Coronary artery (tissue), 2 donors: ENCODE results near the gene GAB1.

ENCODE experiments used
- DNase-seq: peaks from one replicate; pipeline ENCODE4 v3.0.0-alpha.2; 2017; ENCODE audit warnings: low spot score
- H3K27ac ChIP-seq, 2 donors: fragments of 200-600 bp; sonication (generic); one replicate each; pipeline ENCODE4 v1.5.1; 2016 to 2019
- H3K4me3 ChIP-seq: fragments of 200-600 bp; sonication (generic); 2 replicates; pipeline ENCODE4 v1.5.1; 2016; ENCODE audit warnings: mild to moderate bottlenecking, moderate library complexity
- TF ChIP-seq, protein P1 (sequence below): fragments of 200-600 bp; sonication (generic); IDR thresholded peaks from one replicate; pipeline ENCODE4 v1.5.1; 2019; ENCODE audit warnings: antibody characterized with exemption

The GAB1 gene

DNA sequence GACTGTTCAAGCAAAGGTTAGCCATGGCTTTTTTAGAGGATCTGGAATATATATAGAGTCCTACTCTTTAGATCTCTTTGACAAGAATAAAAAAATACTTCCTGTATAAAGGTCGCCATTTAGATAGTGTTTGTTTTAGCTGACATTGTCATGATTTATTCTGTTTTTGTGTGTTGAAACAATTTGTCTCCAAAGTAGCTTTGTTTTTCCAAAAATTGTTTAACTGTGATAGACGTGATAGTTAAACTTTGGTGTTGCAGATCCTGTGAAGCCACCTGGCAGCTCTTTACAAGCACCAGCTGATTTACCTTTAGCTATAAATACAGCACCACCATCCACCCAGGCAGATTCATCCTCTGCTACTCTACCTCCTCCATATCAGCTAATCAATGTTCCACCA lies 96.6 kb downstream of the GAB1 start:
- TF ChIP-seq, protein P1, sequence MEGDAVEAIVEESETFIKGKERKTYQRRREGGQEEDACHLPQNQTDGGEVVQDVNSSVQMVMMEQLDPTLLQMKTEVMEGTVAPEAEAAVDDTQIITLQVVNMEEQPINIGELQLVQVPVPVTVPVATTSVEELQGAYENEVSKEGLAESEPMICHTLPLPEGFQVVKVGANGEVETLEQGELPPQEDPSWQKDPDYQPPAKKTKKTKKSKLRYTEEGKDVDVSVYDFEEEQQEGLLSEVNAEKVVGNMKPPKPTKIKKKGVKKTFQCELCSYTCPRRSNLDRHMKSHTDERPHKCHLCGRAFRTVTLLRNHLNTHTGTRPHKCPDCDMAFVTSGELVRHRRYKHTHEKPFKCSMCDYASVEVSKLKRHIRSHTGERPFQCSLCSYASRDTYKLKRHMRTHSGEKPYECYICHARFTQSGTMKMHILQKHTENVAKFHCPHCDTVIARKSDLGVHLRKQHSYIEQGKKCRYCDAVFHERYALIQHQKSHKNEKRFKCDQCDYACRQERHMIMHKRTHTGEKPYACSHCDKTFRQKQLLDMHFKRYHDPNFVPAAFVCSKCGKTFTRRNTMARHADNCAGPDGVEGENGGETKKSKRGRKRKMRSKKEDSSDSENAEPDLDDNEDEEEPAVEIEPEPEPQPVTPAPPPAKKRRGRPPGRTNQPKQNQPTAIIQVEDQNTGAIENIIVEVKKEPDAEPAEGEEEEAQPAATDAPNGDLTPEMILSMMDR, result no peak
- no peak for DNase-seq
- no peak overlapping the region for H3K4me3 ChIP-seq
- H3K27ac ChIP-seq, result no peak overlapping the region

DNA sequence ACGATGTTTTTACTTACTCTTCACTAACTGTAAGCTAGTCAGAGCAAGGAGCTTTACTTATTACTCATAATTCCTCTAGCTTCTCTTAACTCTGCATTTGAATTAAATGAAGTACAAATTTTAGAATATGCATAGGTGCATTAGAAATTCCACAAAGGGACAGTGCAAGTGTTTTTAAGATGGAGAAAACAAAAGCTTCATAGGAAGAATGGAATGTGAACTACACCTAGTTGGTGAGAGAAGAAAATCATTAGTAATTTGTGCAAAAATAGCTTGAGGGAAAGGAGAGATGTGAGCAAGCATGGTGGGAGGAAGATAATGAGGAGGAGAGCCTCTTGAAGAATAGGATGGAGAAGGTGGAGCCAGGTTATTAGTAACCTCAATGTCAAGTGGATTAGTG lies 99.3 kb downstream of the GAB1 start:
- no peak overlapping the region for H3K27ac ChIP-seq

DNA sequence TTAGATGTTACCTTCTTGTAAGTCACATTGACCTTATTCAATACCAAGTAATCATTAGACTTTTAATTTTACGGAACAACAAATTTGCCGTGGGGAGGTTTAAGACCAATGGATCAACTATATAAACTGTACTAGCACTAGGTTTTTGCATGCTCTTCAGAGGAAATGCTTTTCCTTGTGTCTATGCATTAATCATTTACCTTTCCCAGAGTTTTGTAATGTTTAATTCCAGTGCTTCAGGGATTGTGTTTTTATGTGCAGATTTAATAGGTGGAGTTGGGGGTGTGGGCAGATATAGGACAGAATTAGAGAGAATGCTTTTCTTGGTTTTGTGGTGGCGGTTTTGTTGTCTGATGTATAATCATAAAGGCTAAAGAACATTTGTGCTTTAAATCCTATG lies 100.8 kb downstream of the GAB1 start:
- no peak overlapping the region for H3K4me3 ChIP-seq
- TF ChIP-seq, protein P1, result no peak
- H3K27ac ChIP-seq, result no peak overlapping the region

More for the DNA sequence above, 99.3 kb downstream of the GAB1 start:
- H3K4me3 ChIP-seq, result no peak overlapping the region
- no peak for DNase-seq
- TF ChIP-seq, protein P1, result no peak

GRCh38 chr4:143437937-143438336 lies 101.3 kb downstream of the GAB1 start:
- Histone ChIP-seq H3K27ac (no peak overlapping the region), H3K4me3 (no peak overlapping the region)
- DNase-seq, result no peak
- TF ChIP-seq, protein P1, result no peak

More for the DNA sequence above, 100.8 kb downstream of the GAB1 start:
- DNase-seq, result no peak

DNA sequence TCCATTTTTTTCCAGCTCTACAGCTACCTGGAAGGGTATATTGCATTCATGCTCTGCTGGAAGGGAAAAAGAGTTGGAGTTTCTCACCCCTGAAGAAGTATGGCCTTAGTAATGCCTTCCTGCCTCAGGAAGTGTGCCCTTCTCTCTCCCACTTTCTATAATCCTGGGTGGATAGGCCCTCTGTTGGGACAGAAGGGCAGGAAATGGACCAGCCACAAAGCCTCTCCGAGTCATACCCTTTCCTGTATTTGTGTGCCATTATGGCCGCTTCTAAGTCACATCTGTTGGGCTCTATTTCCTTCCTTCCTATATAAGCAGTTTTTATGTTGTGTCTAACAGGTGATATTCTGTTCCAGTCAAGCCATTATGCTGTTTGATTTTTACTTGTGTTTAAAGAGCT lies 102.0 kb downstream of the GAB1 start:
- H3K4me3 ChIP-seq, result no peak overlapping the region
- no peak overlapping the region for H3K27ac ChIP-seq
- TF ChIP-seq, protein P1, result no peak
- no peak for DNase-seq

DNA sequence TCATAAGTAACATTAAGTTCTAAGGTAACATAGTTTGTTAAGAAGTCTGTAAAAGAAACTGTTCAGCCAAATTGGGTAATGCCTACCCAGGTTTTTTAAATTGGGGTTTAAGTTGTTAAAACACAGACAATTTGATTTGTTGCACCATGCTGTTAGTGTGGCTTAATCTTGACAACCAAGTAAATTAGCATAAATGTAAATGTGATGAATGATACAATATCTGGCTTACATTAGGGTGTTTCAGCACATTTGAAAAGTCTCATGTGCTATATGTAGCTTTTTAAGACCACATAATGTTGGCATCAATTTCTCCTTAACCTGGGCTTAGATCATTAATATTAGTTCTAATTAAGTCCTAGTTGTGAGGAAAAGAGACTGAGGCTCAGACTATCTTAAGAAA lies 104.4 kb downstream of the GAB1 start:
- TF ChIP-seq, protein P1, result no peak
- no peak overlapping the region for H3K4me3 ChIP-seq
- no peak overlapping the region for H3K27ac ChIP-seq
- DNase-seq, result no peak

DNA sequence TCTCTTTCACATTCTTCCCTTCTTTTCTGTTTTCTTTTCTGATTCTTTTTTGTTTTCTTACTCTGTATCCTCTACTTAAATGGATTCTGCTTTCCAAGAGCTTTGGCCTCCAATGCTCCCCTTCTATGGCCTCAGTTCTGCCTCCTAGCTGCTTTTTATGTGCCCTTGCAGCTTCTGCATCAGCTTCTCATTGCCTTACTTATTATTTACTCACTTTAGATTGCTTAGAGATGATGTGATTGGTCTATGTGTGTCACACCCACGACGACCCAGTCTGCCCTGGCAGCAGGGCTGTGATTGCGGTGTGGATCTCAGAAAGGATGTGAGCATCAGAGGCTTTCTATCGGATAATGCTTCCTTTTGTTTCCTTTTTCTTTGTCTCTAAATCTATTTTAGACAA lies 105.0 kb downstream of the GAB1 start:
- DNase-seq, result no peak
- TF ChIP-seq, protein P1, result no peak
- no peak overlapping the region for H3K27ac ChIP-seq
- no peak overlapping the region for H3K4me3 ChIP-seq
